ENCODE results near the gene KANSL2. TPM values are rescaled to one million over a fixed set of nuclear protein-coding genes. Genes with fewer than 3 reads are reported as not detected.

KANSL2 gene
- total and polyA plus RNA-seq, 10 donors: 28.4 to 50.7 (median 36.5) TPM

DNA sequence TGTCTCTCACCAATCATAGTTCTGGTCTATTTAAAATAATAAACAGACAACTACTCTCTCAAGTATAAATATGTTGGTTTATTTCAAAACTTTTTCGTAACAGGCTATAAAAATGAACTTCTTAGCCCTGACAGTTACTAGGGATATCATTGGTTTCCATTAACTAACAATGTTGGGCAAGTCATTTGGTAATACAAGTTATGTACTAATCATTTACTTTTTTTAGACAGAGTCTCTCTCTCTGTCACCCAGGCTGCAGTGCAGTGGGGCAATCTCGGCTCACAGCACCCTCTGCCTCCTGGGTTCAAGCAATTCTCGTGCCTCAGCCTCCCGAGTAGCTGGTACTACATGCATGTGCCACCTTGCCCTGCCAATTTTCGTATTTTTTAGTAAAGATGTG lies 14.6 kb upstream of the KANSL2 start:
- Histone ChIP-seq H3K4me1 (peaks cover 0 to 36% (median 4%) of the 10 kb centered on the region in 6 donors), H3K27ac (no peak overlapping the region), H3K36me3 (peaks cover 8 to 100% (median 77%) of the 10 kb centered on the region in 6 donors), H3K4me3 (no peak overlapping the region), H3K27me3 (replicated peaks in 1 of 7) (no peaks in the 10 kb centered on the region), H3K9me3 (no peaks in the 10 kb centered on the region)
- TF ChIP-seq POLR2AphosphoS5 (IDR thresholded peaks at IDR 0.05): no peak
- TF ChIP-seq POLR2A (IDR thresholded peaks at IDR 0.05): no peak
- TF ChIP-seq, protein P1, sequence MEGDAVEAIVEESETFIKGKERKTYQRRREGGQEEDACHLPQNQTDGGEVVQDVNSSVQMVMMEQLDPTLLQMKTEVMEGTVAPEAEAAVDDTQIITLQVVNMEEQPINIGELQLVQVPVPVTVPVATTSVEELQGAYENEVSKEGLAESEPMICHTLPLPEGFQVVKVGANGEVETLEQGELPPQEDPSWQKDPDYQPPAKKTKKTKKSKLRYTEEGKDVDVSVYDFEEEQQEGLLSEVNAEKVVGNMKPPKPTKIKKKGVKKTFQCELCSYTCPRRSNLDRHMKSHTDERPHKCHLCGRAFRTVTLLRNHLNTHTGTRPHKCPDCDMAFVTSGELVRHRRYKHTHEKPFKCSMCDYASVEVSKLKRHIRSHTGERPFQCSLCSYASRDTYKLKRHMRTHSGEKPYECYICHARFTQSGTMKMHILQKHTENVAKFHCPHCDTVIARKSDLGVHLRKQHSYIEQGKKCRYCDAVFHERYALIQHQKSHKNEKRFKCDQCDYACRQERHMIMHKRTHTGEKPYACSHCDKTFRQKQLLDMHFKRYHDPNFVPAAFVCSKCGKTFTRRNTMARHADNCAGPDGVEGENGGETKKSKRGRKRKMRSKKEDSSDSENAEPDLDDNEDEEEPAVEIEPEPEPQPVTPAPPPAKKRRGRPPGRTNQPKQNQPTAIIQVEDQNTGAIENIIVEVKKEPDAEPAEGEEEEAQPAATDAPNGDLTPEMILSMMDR (IDR thresholded peaks at IDR 0.05 in 8 of 11, conservative IDR thresholded peaks at IDR 0.05 in 3 of 11): no peak
- WGBS, 5 donors: 66 to 89% (median 85%) methylated on average over 5 of the region's 5 CpGs
- DNase-seq: no peak
- intact Hi-C loops (cut with DNase I; ENCODE audit: low total_unique reads): no loop called here

DNA sequence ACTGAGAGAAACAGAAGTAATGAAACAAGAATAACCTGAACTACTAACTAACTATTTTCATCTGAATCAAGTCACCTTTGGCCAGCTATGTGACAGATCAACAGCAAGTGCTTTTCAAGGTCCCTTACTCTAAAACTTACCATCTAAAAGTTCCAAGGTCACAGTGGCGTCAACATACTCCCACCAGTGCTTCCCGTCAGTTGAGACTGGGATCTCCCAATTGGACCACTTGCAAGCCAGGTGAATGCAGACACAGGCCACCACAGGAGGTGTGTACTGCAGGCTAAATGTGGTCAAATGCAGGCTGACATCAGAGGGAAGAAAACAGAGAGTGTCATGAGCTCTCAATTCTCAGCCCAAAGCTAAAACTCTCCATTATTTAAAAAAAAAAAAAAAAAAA lies 13.8 kb upstream of the KANSL2 start:
- intact Hi-C loops (cut with DNase I; ENCODE audit: low total_unique reads): no loop called here
- Histone ChIP-seq H3K36me3 (peaks cover 8 to 100% (median 75%) of the 10 kb centered on the region in 6 donors), H3K27me3 (replicated peaks in 1 of 7) (no peaks in the 10 kb centered on the region), H3K4me1 (peaks cover 0 to 32% (median 4%) of the 10 kb centered on the region in 6 donors), H3K4me3 (no peak overlapping the region), H3K27ac (no peak overlapping the region), H3K9me3 (no peaks in the 10 kb centered on the region)
- TF ChIP-seq, protein P1 (IDR thresholded peaks at IDR 0.05 in 8 of 11, conservative IDR thresholded peaks at IDR 0.05 in 3 of 11): no peak
- no peak for TF ChIP-seq POLR2AphosphoS5 (IDR thresholded peaks at IDR 0.05)
- TF ChIP-seq POLR2A (IDR thresholded peaks at IDR 0.05): no peak
- WGBS, 5 donors: 71 to 79% (median 74%) methylated on average over 2 of the region's 2 CpGs
- DNase-seq: no peak

DNA sequence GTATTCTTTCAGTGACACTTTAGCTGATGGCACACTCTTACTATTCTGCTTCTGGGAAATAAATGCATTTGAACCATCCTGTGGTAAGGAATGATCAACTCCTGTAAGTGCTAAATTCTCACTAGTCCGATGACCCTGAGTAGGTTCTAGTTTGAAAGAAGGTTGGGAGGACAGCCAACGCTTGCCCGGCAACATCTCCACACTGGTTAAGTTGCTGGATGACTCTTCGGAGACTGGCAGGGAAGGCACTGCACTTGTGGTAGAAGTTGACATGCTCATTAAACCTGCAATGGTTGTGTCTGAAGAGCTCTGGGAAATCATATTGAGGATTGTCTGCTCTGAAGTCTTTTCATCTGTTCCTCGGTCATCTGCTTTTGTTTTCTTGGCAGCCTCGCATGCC lies 12.0 kb upstream of the KANSL2 start:
- no peaks in the 10 kb centered on the region for H3K9me3 ChIP-seq
- peaks cover 8 to 100% (median 66%) of the 10 kb centered on the region in 6 donors for H3K36me3 ChIP-seq
- H3K27me3 ChIP-seq (replicated peaks in 1 of 7): no peaks in the 10 kb centered on the region
- no peak overlapping the region for H3K27ac ChIP-seq
- TF ChIP-seq POLR2AphosphoS5 (IDR thresholded peaks at IDR 0.05): no peak
- TF ChIP-seq, protein P1 (IDR thresholded peaks at IDR 0.05 in 8 of 11, conservative IDR thresholded peaks at IDR 0.05 in 3 of 11): no peak
- TF ChIP-seq POLR2A (IDR thresholded peaks at IDR 0.05): no peak
- no peak for DNase-seq
- H3K4me1 ChIP-seq: peaks cover 0 to 26% (median 4%) of the 10 kb centered on the region in 6 donors
- intact Hi-C loops (cut with DNase I; ENCODE audit: low total_unique reads): no loop called here
- H3K4me3 ChIP-seq: no peak overlapping the region
- WGBS, 5 donors: 95 to 98% (median 97%) methylated on average over 6 of the region's 6 CpGs

- Histone ChIP-seq H3K27me3 (replicated peaks in 1 of 7) (no peaks in the 10 kb centered on the region), H3K4me1 (peaks cover 0 to 24% (median 4%) of the 10 kb centered on the region in 6 donors), H3K27ac (no peak overlapping the region), H3K9me3 (no peaks in the 10 kb centered on the region), H3K4me3 (no peak overlapping the region), H3K36me3 (peaks cover 8 to 100% (median 65%) of the 10 kb centered on the region in 6 donors)
- intact Hi-C loops (cut with DNase I; ENCODE audit: low total_unique reads): no loop called here
- WGBS, 5 donors: 93 to 96% (median 95%) methylated on average over 6 of the region's 6 CpGs
- no peak for DNase-seq
- TF ChIP-seq, protein P1 (IDR thresholded peaks at IDR 0.05 in 8 of 11, conservative IDR thresholded peaks at IDR 0.05 in 3 of 11): no peak
Observed at GRCh38 chr12:48693572-48693971, 11.5 kb upstream of the KANSL2 start.
